Fibroblast of lung (primary cell): ENCODE data around the gene UBE4B. TPM values are rescaled to one million over a fixed set of nuclear protein-coding genes. Genes with fewer than 3 reads are reported as not detected.

Experiments
- DNase-seq, 2 donors: peaks; one replicate each; pipeline versions ENCODE4 v3.0.0 to v3.0.0-alpha.2; 2010; ENCODE audit warnings: low read depth in 2 of 2
- H2AFZ ChIP-seq: 2 replicates; pipeline ENCODE4 v1.5.1; 2012; ENCODE audit warnings: low read length, control low read depth, inconsistent platforms
- H3K27ac ChIP-seq: 2 replicates; pipeline ENCODE4 v1.5.1; 2011; ENCODE audit warnings: low read length, control low read depth; ENCODE audit not compliant: insufficient read depth
- H3K27me3 ChIP-seq: 2 replicates; pipeline ENCODE4 v1.5.1; 2011; ENCODE audit warnings: mild to moderate bottlenecking, low read length; ENCODE audit not compliant: control insufficient read depth, insufficient read depth
- H3K36me3 ChIP-seq: 2 replicates; pipeline ENCODE4 v1.5.1; 2011; ENCODE audit warnings: low read length; ENCODE audit not compliant: control insufficient read depth, insufficient read depth
- H3K4me1 ChIP-seq: 2 replicates; pipeline ENCODE4 v1.5.1; 2011; ENCODE audit warnings: low read length; ENCODE audit not compliant: control insufficient read depth, insufficient read depth; ENCODE audit errors: extremely low read depth
- H3K4me2 ChIP-seq: 2 replicates; pipeline ENCODE4 v1.5.1; 2011; ENCODE audit warnings: low read length, control low read depth; ENCODE audit not compliant: insufficient read depth; ENCODE audit errors: extremely low read depth
- H3K4me3 ChIP-seq, 4 experiments: fragments of 200-600 bp in 1 of 4; sonication (generic) in 1 of 4; replicated peaks in 1 of 4; 2 replicates each; pipeline ENCODE4 v1.5.1; 2011 to 2016; ENCODE audit warnings: low read length in 4 of 4, low read depth in 3 of 4, mild to moderate bottlenecking in 3 of 4, control low read depth in 2 of 4, inconsistent platforms in 1 of 4, mixed read lengths in 1 of 4; ENCODE audit not compliant: insufficient read depth in 1 of 4; ENCODE audit errors: control extremely low read depth in 1 of 4
- H3K79me2 ChIP-seq: 2 replicates; pipeline ENCODE4 v1.5.1; 2012; ENCODE audit warnings: mild to moderate bottlenecking, low read length, inconsistent platforms; ENCODE audit not compliant: control insufficient read depth, insufficient read depth
- H3K9ac ChIP-seq: 2 replicates; pipeline ENCODE4 v1.5.1; 2011; ENCODE audit warnings: mild to moderate bottlenecking, low read length, control low read depth; ENCODE audit not compliant: insufficient read depth
- H3K9me3 ChIP-seq: 2 replicates; pipeline ENCODE4 v1.5.1; 2012; ENCODE audit warnings: low read depth, low read length; ENCODE audit not compliant: control insufficient read depth, insufficient read depth
- H4K20me1 ChIP-seq: 2 replicates; pipeline ENCODE4 v1.5.1; 2011; ENCODE audit warnings: low read length; ENCODE audit not compliant: control insufficient read depth, insufficient read depth; ENCODE audit errors: extremely low read depth
- EZH2 ChIP-seq: IDR thresholded peaks from 2 replicates; pipeline ENCODE4 v1.5.1; 2012; ENCODE audit warnings: low read length, control low read depth, mild to moderate bottlenecking; ENCODE audit errors: missing control alignments
- polyA plus RNA-seq, 2 donors: library from polyadenylated mRNA; depleted of rRNA in 1 of 2; stranded (reverse) in 1 of 2; unstranded in 1 of 2; fragments of >200 nt; gene quantifications; 2 replicates each; pipeline ENCODE4 v1.2.1, GENCODE V29; 2011 to 2012; ENCODE audit warnings: missing spikeins in 1 of 2
- total RNA-seq: library from RNA; depleted of rRNA; stranded (reverse); fragments of >200 nt; gene quantifications from 2 replicates; pipeline ENCODE4 v1.2.1, GENCODE V29; 2014
- TF ChIP-seq, protein P1 (sequence below), 2 donors: IDR thresholded peaks in 1 of 2; conservative IDR thresholded peaks in 1 of 2; 1 replicate in 1 of 2; 2 replicates in 1 of 2; pipeline ENCODE4 v1.5.1; 2011 to 2012; ENCODE audit warnings: low read length in 2 of 2, control low read depth in 1 of 2, inconsistent platforms in 1 of 2, low read depth in 1 of 2, mild to moderate bottlenecking in 1 of 2

UBE4B gene
- total and polyA plus RNA-seq, 2 donors (not counting 1 experiment from before 2014, with no cell fraction given): 21.9 to 30.7 TPM

DNA sequence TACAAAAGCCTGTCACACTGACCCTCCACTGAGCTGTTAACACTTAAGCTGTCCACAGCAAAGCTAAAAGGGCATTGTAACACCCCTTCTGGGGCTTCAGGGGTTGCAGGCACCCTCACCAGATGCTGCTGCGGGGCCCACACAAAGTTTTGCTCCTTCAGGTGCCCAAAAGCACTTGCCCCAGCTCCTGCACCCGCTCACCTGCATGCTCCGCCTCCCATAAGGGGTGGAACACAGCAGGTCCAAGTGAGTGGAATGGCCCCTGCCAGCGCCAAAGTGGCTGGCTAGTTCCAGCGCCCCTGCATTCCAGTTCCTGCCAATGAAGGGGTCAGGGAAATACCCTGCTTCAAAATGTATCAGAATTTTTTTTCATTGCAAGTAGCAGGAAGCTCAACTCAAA is 43.0 kb upstream of the UBE4B start:
- Histone ChIP-seq H3K4me1 (no peaks in the 10 kb centered on the region), H3K27ac (no peak overlapping the region), H3K4me2 (no peak overlapping the region), H3K9me3 (no peaks in the 10 kb centered on the region), H3K9ac (no peak overlapping the region), H3K4me3 (no peak overlapping the region), H4K20me1 (no peaks in the 10 kb centered on the region), H3K27me3 (no peaks in the 10 kb centered on the region), H2AFZ (no peak overlapping the region), H3K36me3 (no peaks in the 10 kb centered on the region), H3K79me2 (no peaks in the 10 kb centered on the region)
- TF ChIP-seq, protein P1, sequence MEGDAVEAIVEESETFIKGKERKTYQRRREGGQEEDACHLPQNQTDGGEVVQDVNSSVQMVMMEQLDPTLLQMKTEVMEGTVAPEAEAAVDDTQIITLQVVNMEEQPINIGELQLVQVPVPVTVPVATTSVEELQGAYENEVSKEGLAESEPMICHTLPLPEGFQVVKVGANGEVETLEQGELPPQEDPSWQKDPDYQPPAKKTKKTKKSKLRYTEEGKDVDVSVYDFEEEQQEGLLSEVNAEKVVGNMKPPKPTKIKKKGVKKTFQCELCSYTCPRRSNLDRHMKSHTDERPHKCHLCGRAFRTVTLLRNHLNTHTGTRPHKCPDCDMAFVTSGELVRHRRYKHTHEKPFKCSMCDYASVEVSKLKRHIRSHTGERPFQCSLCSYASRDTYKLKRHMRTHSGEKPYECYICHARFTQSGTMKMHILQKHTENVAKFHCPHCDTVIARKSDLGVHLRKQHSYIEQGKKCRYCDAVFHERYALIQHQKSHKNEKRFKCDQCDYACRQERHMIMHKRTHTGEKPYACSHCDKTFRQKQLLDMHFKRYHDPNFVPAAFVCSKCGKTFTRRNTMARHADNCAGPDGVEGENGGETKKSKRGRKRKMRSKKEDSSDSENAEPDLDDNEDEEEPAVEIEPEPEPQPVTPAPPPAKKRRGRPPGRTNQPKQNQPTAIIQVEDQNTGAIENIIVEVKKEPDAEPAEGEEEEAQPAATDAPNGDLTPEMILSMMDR (conservative IDR thresholded peaks at IDR 0.05 in 1 of 2, IDR thresholded peaks at IDR 0.05 in 1 of 2; ENCODE audit: low read depth in 1 of 2, low read length in 2 of 2): no peak
- TF ChIP-seq EZH2: no peak
- DNase-seq: no peak

DNA sequence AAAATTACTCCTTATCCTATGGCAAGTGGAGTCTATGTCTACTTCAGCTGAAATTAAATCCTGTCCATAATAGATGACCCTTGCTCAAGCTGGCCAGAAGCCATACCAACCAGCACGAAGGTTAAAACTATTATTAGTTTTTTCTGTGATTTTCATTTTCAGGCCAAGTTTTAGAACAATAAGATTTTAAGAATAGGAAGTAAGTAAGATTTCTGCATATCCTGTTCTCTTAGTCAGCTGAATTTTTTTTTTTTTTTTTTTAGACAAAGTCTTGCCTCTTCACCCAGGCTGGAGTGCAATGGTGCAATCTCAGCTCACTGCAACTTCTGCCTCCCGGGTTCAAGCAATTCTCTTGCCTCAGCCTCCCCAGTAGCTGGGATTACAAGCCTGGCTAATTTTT is 41.8 kb upstream of the UBE4B start:
- Histone ChIP-seq H3K4me3 (no peak overlapping the region), H2AFZ (no peak overlapping the region), H3K27ac (no peak overlapping the region), H3K9me3 (no peaks in the 10 kb centered on the region), H3K9ac (no peak overlapping the region), H4K20me1 (no peaks in the 10 kb centered on the region), H3K4me2 (no peak overlapping the region), H3K27me3 (no peaks in the 10 kb centered on the region), H3K4me1 (no peaks in the 10 kb centered on the region), H3K79me2 (no peaks in the 10 kb centered on the region), H3K36me3 (no peaks in the 10 kb centered on the region)
- TF ChIP-seq, protein P1 (conservative IDR thresholded peaks at IDR 0.05 in 1 of 2, IDR thresholded peaks at IDR 0.05 in 1 of 2; ENCODE audit: low read depth in 1 of 2, low read length in 2 of 2): no peak
- no peak for TF ChIP-seq EZH2
- DNase-seq: no peak

DNA sequence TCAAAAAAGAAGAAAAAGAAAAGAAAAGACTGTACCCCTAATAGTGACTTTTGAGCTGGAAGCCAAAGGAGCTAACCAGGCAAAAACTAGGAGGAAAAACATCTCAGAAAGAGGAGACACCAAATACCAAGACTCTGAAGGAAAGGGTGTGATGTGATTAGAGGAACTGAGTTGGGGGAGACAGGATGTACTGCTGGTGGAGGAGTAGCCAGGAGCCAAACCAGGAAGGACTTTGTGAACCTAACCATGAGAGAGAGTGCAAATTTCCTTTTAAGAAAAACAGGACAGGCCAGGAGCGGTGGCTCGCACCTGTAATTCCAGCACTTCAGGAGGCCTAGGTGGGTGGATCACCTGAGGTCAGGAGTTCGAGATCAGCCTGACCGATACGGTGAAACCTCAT is 39.8 kb upstream of the UBE4B start:
- no peaks in the 10 kb centered on the region for H3K4me1 ChIP-seq
- H3K27me3 ChIP-seq: peaks cover 14% of the 10 kb centered on the region
- H3K36me3 ChIP-seq: no peaks in the 10 kb centered on the region
- H3K9ac ChIP-seq: no peak overlapping the region
- no peaks in the 10 kb centered on the region for H3K79me2 ChIP-seq
- TF ChIP-seq, protein P1 (conservative IDR thresholded peaks at IDR 0.05 in 1 of 2, IDR thresholded peaks at IDR 0.05 in 1 of 2; ENCODE audit: low read depth in 1 of 2, low read length in 2 of 2): no peak
- no peak for TF ChIP-seq EZH2
- no peak overlapping the region for H3K4me3 ChIP-seq
- DNase-seq: no peak
- H3K27ac ChIP-seq: no peak overlapping the region
- no peaks in the 10 kb centered on the region for H4K20me1 ChIP-seq
- H3K4me2 ChIP-seq: no peak overlapping the region
- H2AFZ ChIP-seq: no peak overlapping the region
- H3K9me3 ChIP-seq: no peaks in the 10 kb centered on the region
